B cell (primary cell): ENCODE data around the gene C3orf18.

Experiments
- EZH2 ChIP-seq: IDR thresholded peaks from 2 replicates; pipeline ENCODE4 v1.6.1; 2012; ENCODE audit warnings: borderline replicate concordance, low read depth, mild to moderate bottlenecking, moderate library complexity, low read length; ENCODE audit not compliant: insufficient read depth, poor library complexity, severe bottlenecking
- TF ChIP-seq, protein P1 (sequence below): fragments of 200-600 bp; IDR thresholded peaks from one replicate; pipeline ENCODE4 v1.8.0; 2022; ENCODE audit warnings: antibody characterized with exemption, mild to moderate bottlenecking

- TF ChIP-seq, protein P1, sequence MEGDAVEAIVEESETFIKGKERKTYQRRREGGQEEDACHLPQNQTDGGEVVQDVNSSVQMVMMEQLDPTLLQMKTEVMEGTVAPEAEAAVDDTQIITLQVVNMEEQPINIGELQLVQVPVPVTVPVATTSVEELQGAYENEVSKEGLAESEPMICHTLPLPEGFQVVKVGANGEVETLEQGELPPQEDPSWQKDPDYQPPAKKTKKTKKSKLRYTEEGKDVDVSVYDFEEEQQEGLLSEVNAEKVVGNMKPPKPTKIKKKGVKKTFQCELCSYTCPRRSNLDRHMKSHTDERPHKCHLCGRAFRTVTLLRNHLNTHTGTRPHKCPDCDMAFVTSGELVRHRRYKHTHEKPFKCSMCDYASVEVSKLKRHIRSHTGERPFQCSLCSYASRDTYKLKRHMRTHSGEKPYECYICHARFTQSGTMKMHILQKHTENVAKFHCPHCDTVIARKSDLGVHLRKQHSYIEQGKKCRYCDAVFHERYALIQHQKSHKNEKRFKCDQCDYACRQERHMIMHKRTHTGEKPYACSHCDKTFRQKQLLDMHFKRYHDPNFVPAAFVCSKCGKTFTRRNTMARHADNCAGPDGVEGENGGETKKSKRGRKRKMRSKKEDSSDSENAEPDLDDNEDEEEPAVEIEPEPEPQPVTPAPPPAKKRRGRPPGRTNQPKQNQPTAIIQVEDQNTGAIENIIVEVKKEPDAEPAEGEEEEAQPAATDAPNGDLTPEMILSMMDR, result no peak
- no peak for TF ChIP-seq EZH2
Measured at GRCh38 chr3:50530001-50530970, 37.3 kb downstream of the C3orf18 start.
